GM23248 (cell line): ENCODE measurements around the gene INHBC. TPM values are rescaled to one million over a fixed set of nuclear protein-coding genes. Genes with fewer than 3 reads are reported as not detected.
A peak's percentile ranks its signal among the peaks of the same experiment; 100 is the strongest.

Experiments used
- DNase-seq: peaks from one replicate; pipeline ENCODE4 v3.0.0-alpha.2; 2015
- H2AFZ ChIP-seq: fragments of 200-600 bp; sonication (generic); 2 replicates; pipeline ENCODE4 v1.6.1; 2016; ENCODE audit warnings: antibody characterized with exemption
- H3F3A ChIP-seq: fragments of 200-600 bp; sonication (generic); 2 replicates; pipeline ENCODE4 v1.6.1; 2016; ENCODE audit warnings: mild to moderate bottlenecking, antibody characterized with exemption, mixed run types; ENCODE audit not compliant: insufficient read depth
- H3K27ac ChIP-seq: fragments of 200-600 bp; sonication (generic); 2 replicates; pipeline ENCODE4 v1.5.1; 2016; ENCODE audit warnings: mild to moderate bottlenecking
- H3K27me3 ChIP-seq: fragments of 200-600 bp; sonication (generic); replicated peaks from 2 replicates; pipeline ENCODE4 v1.6.1; 2016; ENCODE audit warnings: mild to moderate bottlenecking; ENCODE audit not compliant: insufficient read depth
- H3K36me3 ChIP-seq: fragments of 200-600 bp; sonication (generic); 2 replicates; pipeline ENCODE4 v1.6.1; 2016; ENCODE audit warnings: low read depth, mild to moderate bottlenecking
- H3K4me1 ChIP-seq: fragments of 200-600 bp; sonication (generic); 2 replicates; pipeline ENCODE4 v1.6.1; 2016; ENCODE audit warnings: mild to moderate bottlenecking; ENCODE audit not compliant: insufficient read depth
- H3K4me2 ChIP-seq: fragments of 200-600 bp; sonication (generic); one replicate; pipeline ENCODE4 v1.6.1; 2016; ENCODE audit warnings: mild to moderate bottlenecking; ENCODE audit not compliant: unreplicated experiment
- H3K4me3 ChIP-seq: fragments of 200-600 bp; sonication (generic); 2 replicates; pipeline ENCODE4 v1.5.1; 2016; ENCODE audit warnings: mild to moderate bottlenecking
- H3K79me2 ChIP-seq: fragments of 200-600 bp; sonication (generic); 2 replicates; pipeline ENCODE4 v1.6.1; 2016; ENCODE audit warnings: mild to moderate bottlenecking; ENCODE audit not compliant: insufficient read depth
- H3K9ac ChIP-seq: fragments of 200-600 bp; sonication (generic); 2 replicates; pipeline ENCODE4 v1.6.1; 2016; ENCODE audit warnings: mild to moderate bottlenecking
- H3K9me2 ChIP-seq: fragments of 200-600 bp; sonication (generic); 2 replicates; pipeline ENCODE4 v1.6.1; 2016; ENCODE audit warnings: mixed run types, mild to moderate bottlenecking, moderate library complexity; ENCODE audit not compliant: insufficient read depth
- H3K9me3 ChIP-seq: fragments of 200-600 bp; sonication (generic); one replicate; pipeline ENCODE4 v1.6.1; 2017; ENCODE audit warnings: low read depth
- H4K20me1 ChIP-seq: fragments of 200-600 bp; sonication (generic); 2 replicates; pipeline ENCODE4 v1.6.0; 2016; ENCODE audit not compliant: insufficient read depth
- EZH2 ChIP-seq: fragments of 200-600 bp; sonication (generic); IDR thresholded peaks from 2 replicates; pipeline ENCODE4 v1.6.1; 2018; ENCODE audit warnings: antibody characterized with exemption, mild to moderate bottlenecking; ENCODE audit not compliant: insufficient read depth, poor library complexity, severe bottlenecking
- EZH2phosphoT487 ChIP-seq: fragments of 200-600 bp; sonication (generic); IDR thresholded peaks from 2 replicates; pipeline ENCODE4 v1.6.1; 2018; ENCODE audit warnings: antibody characterized with exemption, moderate library complexity, mild to moderate bottlenecking, low read depth; ENCODE audit not compliant: insufficient read depth
- WGBS, 2 experiments: methylation state at CpG; one replicate each; pipeline ENCODE4 v1.1.6; 2015 to 2017; ENCODE audit warnings: low lambda C conversion rate in 2 of 2, low coverage in 1 of 2; ENCODE audit errors: missing lambda C conversion rate in 2 of 2; 5-methylcytosine and 5-hydroxymethylcytosine counted together
- in situ Hi-C: fragments of 300-500 bp; cut with MboI; formaldehyde crosslinking; loops from 2 replicates; pipeline ENCODE4 v1.15.0; 2020
- polyA plus RNA-seq: library from polyadenylated mRNA; unstranded; fragments of >200 nt; fragmentation: Nextera tagmentation; extraction: Ambion mirVana; gene quantifications from 2 replicates; pipeline ENCODE4 v1.2.1, GENCODE V29; 2016
- total RNA-seq: library from RNA; depleted of rRNA; stranded (reverse); fragments of >200 nt; shearing (Covaris generic); gene quantifications from 2 replicates; pipeline ENCODE4 v1.2.3, GENCODE V29; 2014

INHBC gene
- total and polyA plus RNA-seq, 2 experiments from 2014 or later: not detected

- H3K27me3 ChIP-seq: no peaks in the 10 kb centered on the region
- no peak overlapping the region for H3K4me3 ChIP-seq
- H3K79me2 ChIP-seq: no peaks in the 10 kb centered on the region
- in situ Hi-C loops: loop anchor here (10.0 kb wide), 1 partner anchor 134 kb away; no protein-coding TSS in a partner anchor
- no peak overlapping the region for H3K4me2 ChIP-seq
- no peak overlapping the region for H2AFZ ChIP-seq
- H4K20me1 ChIP-seq: no peaks in the 10 kb centered on the region
- peaks cover 11% of the 10 kb centered on the region; the same call in 1 of the 2 replicates for H3F3A ChIP-seq
- TF ChIP-seq EZH2: no peak
- TF ChIP-seq EZH2phosphoT487: no peak
- DNase-seq: no peak
- H3K4me1 ChIP-seq: peaks cover 23% of the 10 kb centered on the region
- no peak overlapping the region for H3K27ac ChIP-seq
- WGBS, 2 experiments: 74% methylated on average over 2 of the region's 2 CpGs
- no peaks in the 10 kb centered on the region for H3K9me2 ChIP-seq
- no peak overlapping the region for H3K9ac ChIP-seq
- no peaks in the 10 kb centered on the region for H3K9me3 ChIP-seq
- no peaks in the 10 kb centered on the region for H3K36me3 ChIP-seq
These were observed 14.1 kb downstream of the INHBC start for GRCh38 chr12:57448669-57449068.

GRCh38 chr12:57449375-57449774 lies 14.8 kb downstream of the INHBC start:
- no peak for TF ChIP-seq EZH2
- no peak for TF ChIP-seq EZH2phosphoT487
- DNase-seq: no peak
- no peak overlapping the region for H2AFZ ChIP-seq
- peaks cover 11% of the 10 kb centered on the region; the same call in 1 of the 2 replicates for H3F3A ChIP-seq
- H3K27ac ChIP-seq: no peak overlapping the region
- H3K36me3 ChIP-seq: no peaks in the 10 kb centered on the region
- no peaks in the 10 kb centered on the region for H4K20me1 ChIP-seq
- no peak overlapping the region for H3K9ac ChIP-seq
- H3K4me3 ChIP-seq: no peak overlapping the region
- WGBS, 2 experiments: 93 to 95% methylated on average over 7 of the region's 7 CpGs
- no peaks in the 10 kb centered on the region for H3K9me2 ChIP-seq
- in situ Hi-C loops: loop anchor here (10.0 kb wide), 1 partner anchor 135 kb away; no protein-coding TSS in a partner anchor
- no peaks in the 10 kb centered on the region for H3K27me3 ChIP-seq
- H3K9me3 ChIP-seq: no peaks in the 10 kb centered on the region
- no peaks in the 10 kb centered on the region for H3K79me2 ChIP-seq
- peaks cover 23% of the 10 kb centered on the region for H3K4me1 ChIP-seq
- no peak overlapping the region for H3K4me2 ChIP-seq

DNA sequence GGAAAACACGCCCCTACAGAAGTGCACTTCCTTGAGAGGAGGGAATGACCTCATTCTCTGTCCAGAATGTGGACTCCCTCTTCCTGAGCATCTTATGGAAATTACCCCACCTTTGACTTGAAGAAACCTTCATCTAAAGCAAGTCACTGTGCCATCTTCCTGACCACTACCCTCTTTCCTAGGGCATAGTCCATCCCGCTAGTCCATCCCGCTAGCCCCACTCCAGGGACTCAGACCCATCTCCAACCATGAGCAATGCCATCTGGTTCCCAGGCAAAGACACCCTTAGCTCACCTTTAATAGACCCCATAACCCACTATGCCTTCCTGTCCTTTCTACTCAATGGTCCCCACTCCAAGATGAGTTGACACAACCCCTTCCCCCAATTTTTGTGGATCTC lies 15.5 kb downstream of the INHBC start:
- Histone ChIP-seq H3F3A (peaks cover 11% of the 10 kb centered on the region; the same call in 1 of the 2 replicates), H3K9me3 (no peaks in the 10 kb centered on the region), H3K9ac (no peak overlapping the region), H3K79me2 (no peaks in the 10 kb centered on the region), H3K4me2 (no peak overlapping the region), H3K36me3 (no peaks in the 10 kb centered on the region), H3K4me1 (peaks cover 29% of the 10 kb centered on the region), H3K4me3 (no peak overlapping the region), H3K27me3 (no peaks in the 10 kb centered on the region), H3K27ac (no peak overlapping the region), H3K9me2 (no peaks in the 10 kb centered on the region), H4K20me1 (no peaks in the 10 kb centered on the region), H2AFZ (no peak overlapping the region)
- no peak for TF ChIP-seq EZH2
- TF ChIP-seq EZH2phosphoT487: no peak
- in situ Hi-C loops: no loop called here
- whole genome bisulfite sequencing, 2 experiments: 94 to 97% methylated on average over 3 of the region's 3 CpGs
- DNase-seq: no peak

DNA sequence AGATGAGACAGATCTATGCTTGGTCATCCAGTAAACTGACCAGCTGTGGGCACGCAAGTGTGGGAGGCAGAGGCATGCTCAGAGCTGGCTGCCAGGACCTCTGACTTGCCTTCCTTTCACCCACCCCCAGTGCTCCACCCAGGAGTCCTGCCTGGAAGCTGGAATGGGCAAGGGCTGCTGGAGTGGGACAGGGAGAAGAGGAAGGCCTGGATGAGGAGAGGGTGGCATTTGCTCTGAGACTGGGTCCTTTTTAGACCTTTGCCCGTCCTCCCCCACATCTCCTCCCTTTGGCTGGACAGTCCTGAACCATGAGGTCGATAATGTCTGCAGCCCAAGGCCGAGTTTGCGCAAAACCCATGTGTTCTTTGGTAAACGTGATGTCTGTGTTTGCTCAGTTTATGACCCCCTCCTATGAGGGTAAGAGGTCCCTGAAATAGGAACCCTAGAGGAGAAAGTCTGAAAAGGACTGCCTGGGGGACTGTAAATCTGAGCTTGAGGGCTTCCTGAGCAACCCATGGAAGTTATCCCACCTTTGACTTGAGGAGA lies 16.7 kb downstream of the INHBC start:
- Histone ChIP-seq H3K9me3 (no peaks in the 10 kb centered on the region), H3K4me3 (no peak overlapping the region), H3K4me2 (peak overlapping the region; percentile 39), H3K36me3 (no peaks in the 10 kb centered on the region), H3K79me2 (no peaks in the 10 kb centered on the region), H3K27ac (peak overlapping the region; percentile 90), H3K9me2 (no peaks in the 10 kb centered on the region), H3F3A (peaks cover 11% of the 10 kb centered on the region; the same call in 1 of the 2 replicates), H3K9ac (peak overlapping the region; percentile 32), H3K27me3 (no peaks in the 10 kb centered on the region), H3K4me1 (peaks cover 30% of the 10 kb centered on the region), H4K20me1 (no peaks in the 10 kb centered on the region), H2AFZ (peak overlapping the region; percentile 36; the same call in 1 of the 2 replicates)
- DNase-seq: peak; percentile 74
- in situ Hi-C loops: no loop called here
- 52 to 57% methylated on average over 6 of the region's 6 CpGs for WGBS, 2 experiments
- no peak for TF ChIP-seq EZH2
- no peak for TF ChIP-seq EZH2phosphoT487
